PC-9 (cell line): ENCODE results near the gene N4BP3. TPM values are rescaled to one million over a fixed set of nuclear protein-coding genes. Genes with fewer than 3 reads are reported as not detected.

Experiments
- BruUV-seq: library from RNA; stranded (reverse); fragments of 400-500 nt; replicated peaks from 2 replicates; lab custom pipeline; 2021; lab: Mats Ljungman, UMichigan
- CTCF ChIA-PET: fragments of 300-600 bp; sonication (Branson Sonifier 250); formaldehyde crosslinking; loops from one replicate; lab custom pipeline; 2022; ENCODE audit warnings: antibody characterized with exemption; lab: Charles Lee
- POLR2A ChIA-PET: fragments of 300-600 bp; sonication (Branson Sonifier 250); formaldehyde crosslinking; loops from one replicate; lab custom pipeline; 2022; ENCODE audit warnings: antibody characterized with exemption; ENCODE audit not compliant: unreplicated experiment; lab: Charles Lee
- DNase-seq, 2 experiments: peaks; one replicate each; pipeline versions ENCODE4 v3.0.0 to v3.0.0-alpha.2; 2015 to 2022; ENCODE audit warnings: mixed read lengths in 1 of 2
- H2AFZ ChIP-seq: fragments of 200-600 bp; sonication (generic); 2 replicates; pipeline ENCODE4 v1.8.1; 2017; ENCODE audit warnings: antibody characterized with exemption
- H3F3A ChIP-seq: fragments of 200-600 bp; sonication (generic); 2 replicates; pipeline ENCODE4 v1.8.1; 2017; ENCODE audit warnings: antibody characterized with exemption, mild to moderate bottlenecking, low read depth; ENCODE audit not compliant: insufficient read depth
- H3K27ac ChIP-seq: fragments of 200-600 bp; sonication (generic); 2 replicates; pipeline ENCODE4 v1.6.1; 2016; ENCODE audit warnings: mixed run types
- H3K27me3 ChIP-seq: fragments of 200-600 bp; sonication (generic); 2 replicates; pipeline ENCODE4 v1.6.1; 2016; ENCODE audit warnings: low read depth, mixed run types; ENCODE audit not compliant: insufficient read depth
- H3K36me3 ChIP-seq: fragments of 200-600 bp; sonication (generic); 2 replicates; pipeline ENCODE4 v1.6.1; 2016; ENCODE audit warnings: low read depth, mixed run types
- H3K4me1 ChIP-seq: fragments of 200-600 bp; sonication (generic); replicated peaks from 2 replicates; pipeline ENCODE4 v1.6.1; 2016; ENCODE audit warnings: mixed run types; ENCODE audit not compliant: insufficient read depth
- H3K4me2 ChIP-seq: fragments of 200-600 bp; sonication (generic); 2 replicates; pipeline ENCODE4 v1.6.1; 2017; ENCODE audit warnings: mixed run types
- H3K4me3 ChIP-seq: fragments of 200-600 bp; sonication (generic); 2 replicates; pipeline ENCODE4 v1.6.1; 2016; ENCODE audit warnings: mixed run types
- H3K79me2 ChIP-seq: fragments of 200-600 bp; sonication (generic); 2 replicates; pipeline ENCODE4 v1.6.1; 2017; ENCODE audit warnings: low read depth, mixed run types
- H3K9me2 ChIP-seq: fragments of 200-600 bp; sonication (generic); 2 replicates; pipeline ENCODE4 v1.8.1; 2017; ENCODE audit warnings: mild to moderate bottlenecking; ENCODE audit not compliant: insufficient read depth
- H3K9me3 ChIP-seq: fragments of 200-600 bp; sonication (generic); 2 replicates; pipeline ENCODE4 v1.8.1; 2016; ENCODE audit warnings: low read depth; ENCODE audit not compliant: insufficient read depth
- H4K20me1 ChIP-seq: fragments of 200-600 bp; sonication (generic); 2 replicates; pipeline ENCODE4 v1.8.1; 2017; ENCODE audit not compliant: insufficient read depth
- CTCF ChIP-seq: fragments of 200-600 bp; sonication (generic); conservative IDR thresholded peaks from 2 replicates; pipeline ENCODE4 v1.6.1; 2017; ENCODE audit warnings: mixed run types, antibody characterized with exemption, mild to moderate bottlenecking, moderate library complexity
- EZH2 ChIP-seq: fragments of 200-600 bp; sonication (generic); IDR thresholded peaks from 2 replicates; pipeline ENCODE4 v1.8.0; 2017; ENCODE audit warnings: antibody characterized with exemption, low read depth
- intact Hi-C: fragments of 100-400 bp; cut with micrococcal nuclease; formaldehyde crosslinking; loops from one replicate; pipeline ENCODE4 v1.10.0; 2022; ENCODE audit not compliant: unreplicated experiment
- total RNA-seq: library from RNA; stranded (reverse); gene quantifications from 2 replicates; pipeline ENCODE4 v1.2.3, GENCODE V29; 2021

N4BP3 gene
- total RNA-seq, 1 experiment from 2014 or later: 0.81 TPM

- ChIA-PET CTCF (no interaction called here), POLR2A (no interaction called here)
- intact Hi-C loops: no loop called here
- Histone ChIP-seq H2AFZ (no peak overlapping the region), H3K36me3 (peaks cover 14% of the 10 kb centered on the region), H4K20me1 (peaks cover 8% of the 10 kb centered on the region; the same call in 1 of the 2 replicates), H3K4me3 (no peak overlapping the region), H3K9me3 (no peaks in the 10 kb centered on the region), H3K79me2 (0 out of 2 replicates have a peak, but pooled peaks cover 4% of the 10 kb centered on the region), H3K27ac (no peak overlapping the region), H3K4me2 (no peak overlapping the region), H3F3A (peaks cover 11% of the 10 kb centered on the region), H3K4me1 (0 out of 2 replicates have a peak, but pooled peaks cover under 1% of the 10 kb centered on the region), H3K9me2 (no peaks in the 10 kb centered on the region), H3K27me3 (no peaks in the 10 kb centered on the region)
- TF ChIP-seq EZH2 (no peak), CTCF (no peak)
- no peak for DNase-seq
- no TSS peak for BruUV-seq
Observed at GRCh38 chr5:178136990-178137389, 23.7 kb downstream of the N4BP3 start.

- BruUV-seq: no TSS peak
- Histone ChIP-seq H3K79me2 (no peaks in the 10 kb centered on the region), H2AFZ (no peak overlapping the region), H3K4me3 (no peak overlapping the region), H3K4me1 (no peaks in the 10 kb centered on the region), H4K20me1 (peaks cover 8% of the 10 kb centered on the region; the same call in 1 of the 2 replicates), H3K36me3 (peaks cover 16% of the 10 kb centered on the region), H3K4me2 (no peak overlapping the region), H3K9me2 (no peaks in the 10 kb centered on the region), H3F3A (peaks cover 8% of the 10 kb centered on the region), H3K27me3 (no peaks in the 10 kb centered on the region), H3K9me3 (no peaks in the 10 kb centered on the region), H3K27ac (no peak overlapping the region)
- no peak for DNase-seq
- POLR2A ChIA-PET: no interaction called here
- TF ChIP-seq EZH2: no peak
- no peak for TF ChIP-seq CTCF
- CTCF ChIA-PET: no interaction called here
- intact Hi-C loops: no loop called here
Observed at GRCh38 chr5:178137991-178138390, 24.7 kb downstream of the N4BP3 start.

- Histone ChIP-seq H3F3A (peaks cover 14% of the 10 kb centered on the region), H3K9me3 (no peaks in the 10 kb centered on the region), H3K27ac (no peak overlapping the region), H3K4me2 (no peak overlapping the region), H3K36me3 (peaks cover 23% of the 10 kb centered on the region), H3K9me2 (no peaks in the 10 kb centered on the region), H3K4me1 (peaks cover 19% of the 10 kb centered on the region), H3K79me2 (no peaks in the 10 kb centered on the region), H3K4me3 (no peak overlapping the region), H3K27me3 (no peaks in the 10 kb centered on the region), H2AFZ (no peak overlapping the region), H4K20me1 (peaks cover 8% of the 10 kb centered on the region; the same call in 1 of the 2 replicates)
- no TSS peak for BruUV-seq
- TF ChIP-seq EZH2: no peak
- TF ChIP-seq CTCF: no peak
- no peak for DNase-seq
- POLR2A ChIA-PET: no interaction called here
- intact Hi-C loops: no loop called here
- CTCF ChIA-PET: no interaction called here
Observed at GRCh38 chr5:178141550-178141949, 28.2 kb downstream of the N4BP3 start.
